Measurements from ENCODE around the gene LMO1.
A peak's percentile ranks its signal among the peaks of the same experiment; 100 is the strongest.

The LMO1 gene

DNA sequence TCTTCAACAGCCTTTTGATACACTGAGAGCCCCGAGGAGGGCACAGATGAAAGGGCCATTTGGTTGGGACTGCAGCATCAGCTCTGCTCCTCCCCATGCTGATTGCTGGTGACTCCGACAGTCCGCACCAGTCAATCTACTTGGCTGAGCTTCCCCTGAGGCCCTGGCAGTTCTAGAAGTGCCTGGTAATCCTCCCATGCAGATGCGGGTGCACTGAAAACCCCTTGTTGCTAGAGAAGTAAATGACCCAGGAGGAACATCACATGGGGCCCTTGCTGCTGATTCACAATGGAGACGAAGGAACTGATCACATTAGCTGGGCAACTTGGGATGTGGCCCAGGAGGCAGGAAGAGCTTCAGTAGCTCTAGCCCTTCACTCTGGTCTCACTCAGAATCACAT is 59.7 kb downstream of the LMO1 start:
- Histone ChIP-seq H3K4me2 (ENCODE audit: low read depth, low read length, poor library complexity, severe bottlenecking) (no peak overlapping the region), H4K20me1 (ENCODE audit: insufficient read depth, low read length, poor library complexity, severe bottlenecking) (no peaks in the 10 kb centered on the region), H3K4me1 (ENCODE audit: insufficient read depth, low read length, poor library complexity, severe bottlenecking) (peaks cover 23% of the 10 kb centered on the region), H3K27me3 (ENCODE audit: insufficient read depth, low read length, poor library complexity, severe bottlenecking) (no peaks in the 10 kb centered on the region), H3F3A (ENCODE audit: low read depth) (no peaks in the 10 kb centered on the region), H3K9me2 (replicated peaks; ENCODE audit: low read depth, low read length) (no peaks in the 10 kb centered on the region), H3K9ac (ENCODE audit: low read depth, low read length, poor library complexity, severe bottlenecking) (no peak overlapping the region), H3K9me3 (ENCODE audit: insufficient read depth, low read depth, low read length) (no peaks in the 10 kb centered on the region), H3K36me3 (ENCODE audit: insufficient read depth, low read length) (no peaks in the 10 kb centered on the region), H2AFZ (ENCODE audit: low read length) (no peak overlapping the region), H3K79me2 (ENCODE audit: insufficient read depth, low read length) (no peaks in the 10 kb centered on the region), H3K4me3 (ENCODE audit: low read length, poor library complexity, severe bottlenecking) (no peak overlapping the region)
- TF ChIP-seq EZH2phosphoT487 (IDR thresholded peaks at IDR 0.05; ENCODE audit: borderline replicate concordance), result no peak
- TF ChIP-seq, protein P1, sequence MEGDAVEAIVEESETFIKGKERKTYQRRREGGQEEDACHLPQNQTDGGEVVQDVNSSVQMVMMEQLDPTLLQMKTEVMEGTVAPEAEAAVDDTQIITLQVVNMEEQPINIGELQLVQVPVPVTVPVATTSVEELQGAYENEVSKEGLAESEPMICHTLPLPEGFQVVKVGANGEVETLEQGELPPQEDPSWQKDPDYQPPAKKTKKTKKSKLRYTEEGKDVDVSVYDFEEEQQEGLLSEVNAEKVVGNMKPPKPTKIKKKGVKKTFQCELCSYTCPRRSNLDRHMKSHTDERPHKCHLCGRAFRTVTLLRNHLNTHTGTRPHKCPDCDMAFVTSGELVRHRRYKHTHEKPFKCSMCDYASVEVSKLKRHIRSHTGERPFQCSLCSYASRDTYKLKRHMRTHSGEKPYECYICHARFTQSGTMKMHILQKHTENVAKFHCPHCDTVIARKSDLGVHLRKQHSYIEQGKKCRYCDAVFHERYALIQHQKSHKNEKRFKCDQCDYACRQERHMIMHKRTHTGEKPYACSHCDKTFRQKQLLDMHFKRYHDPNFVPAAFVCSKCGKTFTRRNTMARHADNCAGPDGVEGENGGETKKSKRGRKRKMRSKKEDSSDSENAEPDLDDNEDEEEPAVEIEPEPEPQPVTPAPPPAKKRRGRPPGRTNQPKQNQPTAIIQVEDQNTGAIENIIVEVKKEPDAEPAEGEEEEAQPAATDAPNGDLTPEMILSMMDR (conservative IDR thresholded peaks at IDR 0.05; ENCODE audit: low read length), result no peak

- Histone ChIP-seq H3K27me3 (ENCODE audit: insufficient read depth, low read length, poor library complexity, severe bottlenecking) (no peaks in the 10 kb centered on the region), H3K9ac (ENCODE audit: low read depth, low read length, poor library complexity, severe bottlenecking) (no peak overlapping the region), H3F3A (ENCODE audit: low read depth) (no peaks in the 10 kb centered on the region), H2AFZ (ENCODE audit: low read length) (0 out of 2 replicates have a peak overlapping the region, but pooled peaks have one; percentile 33), H3K9me3 (ENCODE audit: insufficient read depth, low read depth, low read length) (no peaks in the 10 kb centered on the region), H3K4me1 (ENCODE audit: insufficient read depth, low read length, poor library complexity, severe bottlenecking) (peaks cover 23% of the 10 kb centered on the region), H3K36me3 (ENCODE audit: insufficient read depth, low read length) (no peaks in the 10 kb centered on the region), H3K4me3 (ENCODE audit: low read length, poor library complexity, severe bottlenecking) (no peak overlapping the region), H4K20me1 (ENCODE audit: insufficient read depth, low read length, poor library complexity, severe bottlenecking) (no peaks in the 10 kb centered on the region), H3K4me2 (ENCODE audit: low read depth, low read length, poor library complexity, severe bottlenecking) (no peak overlapping the region), H3K9me2 (replicated peaks; ENCODE audit: low read depth, low read length) (no peaks in the 10 kb centered on the region), H3K79me2 (ENCODE audit: insufficient read depth, low read length) (no peaks in the 10 kb centered on the region)
- TF ChIP-seq, protein P1 (conservative IDR thresholded peaks at IDR 0.05; ENCODE audit: low read length), result no peak
- TF ChIP-seq EZH2phosphoT487 (IDR thresholded peaks at IDR 0.05; ENCODE audit: borderline replicate concordance), result no peak
Measured at GRCh38 chr11:8203414-8203715, 60.3 kb downstream of the LMO1 start.

GRCh38 chr11:8202516-8203413 is 60.9 kb downstream of the LMO1 start:
- no peaks in the 10 kb centered on the region for H3K27me3 ChIP-seq (ENCODE audit: insufficient read depth, low read length, poor library complexity, severe bottlenecking)
- H3K4me3 ChIP-seq (ENCODE audit: low read length, poor library complexity, severe bottlenecking), result no peak overlapping the region
- peaks cover 23% of the 10 kb centered on the region for H3K4me1 ChIP-seq (ENCODE audit: insufficient read depth, low read length, poor library complexity, severe bottlenecking)
- no peak for TF ChIP-seq EZH2phosphoT487 (IDR thresholded peaks at IDR 0.05; ENCODE audit: borderline replicate concordance)
- TF ChIP-seq, protein P1 (conservative IDR thresholded peaks at IDR 0.05; ENCODE audit: low read length), result no peak
- peak overlapping the region; percentile 75 for H2AFZ ChIP-seq (ENCODE audit: low read length)
- no peaks in the 10 kb centered on the region for H3K79me2 ChIP-seq (ENCODE audit: insufficient read depth, low read length)
- no peaks in the 10 kb centered on the region for H3F3A ChIP-seq (ENCODE audit: low read depth)
- H3K9me3 ChIP-seq (ENCODE audit: insufficient read depth, low read depth, low read length), result no peaks in the 10 kb centered on the region
- H3K9me2 ChIP-seq (replicated peaks; ENCODE audit: low read depth, low read length), result no peaks in the 10 kb centered on the region
- H3K4me2 ChIP-seq (ENCODE audit: low read depth, low read length, poor library complexity, severe bottlenecking), result no peak overlapping the region
- no peaks in the 10 kb centered on the region for H3K36me3 ChIP-seq (ENCODE audit: insufficient read depth, low read length)
- no peaks in the 10 kb centered on the region for H4K20me1 ChIP-seq (ENCODE audit: insufficient read depth, low read length, poor library complexity, severe bottlenecking)
- H3K9ac ChIP-seq (ENCODE audit: low read depth, low read length, poor library complexity, severe bottlenecking), result no peak overlapping the region

Data from Loucy (cell line).